ENCODE data around the gene FKBP1B.

Gene FKBP1B

DNA sequence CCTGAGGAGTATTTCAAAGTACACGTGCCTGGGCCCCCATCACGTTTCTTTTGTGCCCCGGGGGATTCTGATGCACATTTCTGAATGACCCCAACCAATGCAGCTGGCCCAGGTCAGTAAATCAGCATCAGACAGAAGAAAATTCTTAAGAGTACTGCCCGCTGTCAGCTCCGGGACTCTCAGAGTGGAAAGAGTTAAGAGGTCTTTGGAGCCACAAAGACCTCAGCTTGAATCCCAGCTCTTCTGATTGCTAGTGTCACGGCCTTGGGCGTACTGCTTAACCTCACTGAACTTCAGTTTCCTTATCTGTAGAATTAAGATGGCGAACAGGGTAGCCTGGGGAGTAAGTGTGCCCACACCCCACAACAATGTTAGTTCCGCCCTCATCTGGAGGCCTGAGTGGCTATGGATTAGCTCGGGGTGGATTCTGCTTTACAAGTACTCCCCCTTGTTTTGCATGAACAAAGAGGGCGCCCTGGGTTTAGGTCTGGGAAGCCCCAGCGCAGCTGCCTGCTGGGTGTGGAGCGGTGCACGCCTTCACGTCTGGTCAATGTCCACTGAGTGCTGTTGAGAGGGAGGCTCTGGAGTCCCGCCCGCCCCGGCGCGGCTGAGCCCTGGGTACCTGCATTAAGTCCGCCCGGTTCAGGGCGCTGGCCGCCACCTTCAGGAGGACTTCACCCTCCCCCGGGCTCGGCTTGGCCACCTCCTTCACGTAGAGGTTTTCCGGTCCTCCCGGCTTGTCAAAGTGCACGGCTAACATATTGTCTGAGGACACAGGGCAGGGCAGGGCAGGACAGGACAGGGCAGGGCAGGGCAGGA lies 34.2 kb downstream of the FKBP1B start:
- H2AFZ ChIP-seq (ENCODE audit: low read depth, low read length, severe bottlenecking): peak overlapping the region; percentile 76
- H3K9me2 ChIP-seq (replicated peaks; ENCODE audit: insufficient read depth, low read length): no peaks in the 10 kb centered on the region
- H3F3A ChIP-seq (ENCODE audit: insufficient read depth): peaks cover 6% of the 10 kb centered on the region; the same call in 1 of the 2 replicates
- no peaks in the 10 kb centered on the region for H3K27me3 ChIP-seq (ENCODE audit: low read length)
- H3K79me2 ChIP-seq (ENCODE audit: insufficient read depth, low read length): no peaks in the 10 kb centered on the region
- TF ChIP-seq EZH2phosphoT487 (conservative IDR thresholded peaks at IDR 0.05; ENCODE audit: low read length): no peak
- TF ChIP-seq CTCF (IDR thresholded peaks at IDR 0.05; ENCODE audit: insufficient read depth, low read length, poor library complexity, severe bottlenecking): no peak
- H3K9ac ChIP-seq (ENCODE audit: low read length): peak overlapping the region; percentile 64
- H3K27ac ChIP-seq (ENCODE audit: low read depth, low read length): peak overlapping the region; percentile 58
- peak overlapping the region; percentile 63 for H3K4me2 ChIP-seq (ENCODE audit: low read depth, low read length, poor library complexity, severe bottlenecking)
- H4K20me1 ChIP-seq (ENCODE audit: low read depth, low read length): no peaks in the 10 kb centered on the region
- peak overlapping the region; percentile 53 for H3K4me3 ChIP-seq (ENCODE audit: insufficient read depth, low read length, poor library complexity, severe bottlenecking)
- no peaks in the 10 kb centered on the region for H3K36me3 ChIP-seq (ENCODE audit: low read length)
- no peaks in the 10 kb centered on the region for H3K9me3 ChIP-seq (ENCODE audit: insufficient read depth, low read length)

DNA sequence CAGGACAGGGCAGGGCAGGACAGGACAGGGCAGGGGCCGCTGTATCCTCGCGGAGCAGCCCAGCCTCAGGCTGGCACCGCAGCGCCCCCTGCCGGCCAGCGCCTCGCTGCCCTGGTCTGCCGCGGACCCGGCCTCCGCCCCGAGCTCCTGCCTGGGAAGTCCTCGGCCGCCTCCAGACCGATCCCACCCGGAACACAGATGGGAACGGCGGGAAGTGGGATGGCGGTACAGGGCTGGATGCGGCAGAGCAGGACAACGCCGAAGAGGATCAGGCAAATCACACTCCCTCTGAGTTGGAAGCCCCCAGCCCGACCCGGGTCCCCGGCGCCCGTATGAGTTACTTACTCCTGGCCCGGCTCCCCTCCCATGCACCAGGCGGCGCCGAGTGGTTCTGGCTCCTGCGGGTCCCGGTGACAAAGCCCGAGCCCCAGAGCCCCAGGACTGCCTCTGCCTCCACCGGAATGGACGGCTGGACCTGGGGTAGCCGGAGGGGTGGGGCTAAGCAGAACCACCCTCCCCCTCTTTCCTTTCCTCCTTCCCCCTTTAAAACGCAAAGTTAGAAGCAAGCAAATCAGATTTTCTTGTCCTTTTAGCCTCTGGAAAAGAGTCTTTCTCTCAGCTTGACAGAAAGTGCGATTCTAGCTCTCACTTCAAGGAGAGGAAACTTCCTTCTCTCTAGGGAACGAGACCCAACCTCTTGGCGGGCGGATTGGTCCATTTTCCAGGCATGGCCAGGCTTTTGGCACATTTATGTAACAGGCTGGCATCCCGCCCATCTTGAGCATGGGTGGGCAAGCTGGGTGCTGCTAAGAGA lies 35.1 kb downstream of the FKBP1B start, which contains the start of gene TP53I3:
Gene TP53I3 (minus strand): TSS at position 449 of the 814 bp plus-strand sequence. CDS start 508 bp downstream, outside the sequence.
- no peaks in the 10 kb centered on the region for H4K20me1 ChIP-seq (ENCODE audit: low read depth, low read length)
- H3K27me3 ChIP-seq (ENCODE audit: low read length): no peaks in the 10 kb centered on the region
- H2AFZ ChIP-seq (ENCODE audit: low read depth, low read length, severe bottlenecking): peak within 1 kb of the TSS; percentile 76
- H3K9me3 ChIP-seq (ENCODE audit: insufficient read depth, low read length): no peaks in the 10 kb centered on the region
- H3K79me2 ChIP-seq (ENCODE audit: insufficient read depth, low read length): no peaks in the 10 kb centered on the region
- H3K27ac ChIP-seq (ENCODE audit: low read depth, low read length): peak within 1 kb of the TSS; percentile 58
- no peaks in the 10 kb centered on the region for H3K9me2 ChIP-seq (replicated peaks; ENCODE audit: insufficient read depth, low read length)
- no peak for TF ChIP-seq EZH2phosphoT487 (conservative IDR thresholded peaks at IDR 0.05; ENCODE audit: low read length)
- TF ChIP-seq CTCF (IDR thresholded peaks at IDR 0.05; ENCODE audit: insufficient read depth, low read length, poor library complexity, severe bottlenecking): peak; percentile 80
- peak within 1 kb of the TSS; percentile 64 for H3K9ac ChIP-seq (ENCODE audit: low read length)
- peak within 1 kb of the TSS; percentile 53 for H3K4me3 ChIP-seq (ENCODE audit: insufficient read depth, low read length, poor library complexity, severe bottlenecking)
- no peaks in the 10 kb centered on the region for H3K36me3 ChIP-seq (ENCODE audit: low read length)
- H3F3A ChIP-seq (ENCODE audit: insufficient read depth): peaks cover 6% of the 10 kb centered on the region; the same call in 1 of the 2 replicates
- H3K4me2 ChIP-seq (ENCODE audit: low read depth, low read length, poor library complexity, severe bottlenecking): peak within 1 kb of the TSS; percentile 63

DNA sequence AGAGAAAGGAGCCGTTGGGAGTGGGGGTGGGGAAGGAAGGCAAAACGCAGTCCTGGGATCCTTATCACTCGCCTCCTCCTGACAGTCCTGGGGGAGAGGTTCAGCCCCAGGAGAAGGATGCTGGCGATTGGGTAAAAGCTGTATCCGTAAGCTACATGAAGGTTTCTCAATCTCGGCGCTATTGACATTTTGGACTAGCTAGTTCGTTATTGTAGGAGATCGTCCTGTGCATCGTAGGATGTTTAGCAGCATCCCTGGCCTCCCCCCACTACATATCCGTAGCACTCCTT lies 35.6 kb downstream of the FKBP1B start:
- H3K36me3 ChIP-seq (ENCODE audit: low read length): no peaks in the 10 kb centered on the region
- no peaks in the 10 kb centered on the region for H3K9me2 ChIP-seq (replicated peaks; ENCODE audit: insufficient read depth, low read length)
- no peaks in the 10 kb centered on the region for H3K9me3 ChIP-seq (ENCODE audit: insufficient read depth, low read length)
- peaks cover 6% of the 10 kb centered on the region; the same call in 1 of the 2 replicates for H3F3A ChIP-seq (ENCODE audit: insufficient read depth)
- H3K4me2 ChIP-seq (ENCODE audit: low read depth, low read length, poor library complexity, severe bottlenecking): peak overlapping the region; percentile 63
- peak overlapping the region; percentile 53 for H3K4me3 ChIP-seq (ENCODE audit: insufficient read depth, low read length, poor library complexity, severe bottlenecking)
- no peak overlapping the region for H3K27ac ChIP-seq (ENCODE audit: low read depth, low read length)
- no peak for TF ChIP-seq EZH2phosphoT487 (conservative IDR thresholded peaks at IDR 0.05; ENCODE audit: low read length)
- no peak for TF ChIP-seq CTCF (IDR thresholded peaks at IDR 0.05; ENCODE audit: insufficient read depth, low read length, poor library complexity, severe bottlenecking)
- H3K9ac ChIP-seq (ENCODE audit: low read length): peak overlapping the region; percentile 64
- H2AFZ ChIP-seq (ENCODE audit: low read depth, low read length, severe bottlenecking): peak overlapping the region; percentile 76
- H3K27me3 ChIP-seq (ENCODE audit: low read length): no peaks in the 10 kb centered on the region
- no peaks in the 10 kb centered on the region for H4K20me1 ChIP-seq (ENCODE audit: low read depth, low read length)
- no peaks in the 10 kb centered on the region for H3K79me2 ChIP-seq (ENCODE audit: insufficient read depth, low read length)
